DMS53 (cell line): Measurements from ENCODE around the gene TRDN.
A peak's percentile ranks its signal among the peaks of the same experiment; 100 is the strongest.

Experiments
- DNase-seq: peaks from one replicate; lab custom pipeline; 2025; lab: John Stamatoyannopoulos, UW

Gene TRDN

GRCh38 chr6:123636782-123637181 is at the start of gene TRDN:
TRDN (minus strand) TSS chr6:123636950; CDS start chr6:123636775, 175 bp downstream.
- DNase-seq, result no peak

- DNase-seq, result no peak
Measured at GRCh38 chr6:123681957-123682462, 45.3 kb upstream of the TRDN start.

GRCh38 chr6:123677897-123678296 is 41.1 kb upstream of the TRDN start:
- DNase-seq, result no peak

GRCh38 chr6:123676793-123677192 is 40.0 kb upstream of the TRDN start:
- no peak for DNase-seq

GRCh38 chr6:123668965-123669591 is 32.3 kb upstream of the TRDN start:
- DNase-seq, result no peak

- DNase-seq, result no peak
Measured at GRCh38 chr6:123668063-123668462, 31.3 kb upstream of the TRDN start.

- DNase-seq, result no peak
Measured at GRCh38 chr6:123663436-123663835, 26.7 kb upstream of the TRDN start.

GRCh38 chr6:123662757-123663156 is 26.0 kb upstream of the TRDN start:
- no peak for DNase-seq

GRCh38 chr6:123661105-123661891 is 24.5 kb upstream of the TRDN start:
- DNase-seq, result no peak

GRCh38 chr6:123659960-123660748 is 23.4 kb upstream of the TRDN start:
- DNase-seq, result no peak

GRCh38 chr6:123658848-123659247 is 22.1 kb upstream of the TRDN start:
- no peak for DNase-seq

- DNase-seq, result peak; percentile 8
Measured at GRCh38 chr6:123655521-123656306, 19.0 kb upstream of the TRDN start.

GRCh38 chr6:123648723-123649122 is 12.0 kb upstream of the TRDN start:
- DNase-seq, result no peak

GRCh38 chr6:123648020-123648580 is 11.3 kb upstream of the TRDN start:
- no peak for DNase-seq

GRCh38 chr6:123641497-123641896 is 4.7 kb upstream of the TRDN start:
- no peak for DNase-seq

GRCh38 chr6:123640567-123641187 is 3.9 kb upstream of the TRDN start:
- DNase-seq, result no peak

GRCh38 chr6:123638865-123639264 is 2.1 kb upstream of the TRDN start:
- no peak for DNase-seq

GRCh38 chr6:123636282-123636681 is 468 bp downstream of the TRDN start:
- no peak for DNase-seq

- DNase-seq, result no peak
Measured at GRCh38 chr6:123635567-123635966, 1.2 kb downstream of the TRDN start.

GRCh38 chr6:123635144-123635543 is 1.6 kb downstream of the TRDN start:
- DNase-seq, result no peak

GRCh38 chr6:123632641-123633040 is 4.1 kb downstream of the TRDN start:
- DNase-seq, result peak; percentile 62
